Stimulated activated CD4-positive, alpha-beta T cell treated with anti-CD3 and anti-CD28 coated beads, Interleukin-12 subunit alpha, Interleukin-12 subunit beta, amount 100 ng/mL, for 48 hours (primary cell): ENCODE data around the gene EN2.

Source experiments
- DNase-seq, 3 donors: peaks; one replicate each; pipeline ENCODE4 v3.0.0-alpha.2; 2020; ENCODE audit warnings: low read depth in 2 of 3, low spot score in 1 of 3

EN2 gene

GRCh38 chr7:155463114-155463811, 5.3 kb downstream of the EN2 start:
- no peak for DNase-seq

GRCh38 chr7:155464183-155464582, 6.3 kb downstream of the EN2 start:
- no peak for DNase-seq

- DNase-seq, result no peak
Observed at GRCh38 chr7:155464948-155465739, 7.2 kb downstream of the EN2 start.

GRCh38 chr7:155465761-155466141, 7.8 kb downstream of the EN2 start:
- DNase-seq, result no peak

GRCh38 chr7:155466142-155466813, 8.3 kb downstream of the EN2 start:
- no peak for DNase-seq

GRCh38 chr7:155466814-155467733, 9.1 kb downstream of the EN2 start:
- DNase-seq, result peak in 2 of 3 donors; percentile 36 to 39

- no peak for DNase-seq
Observed at GRCh38 chr7:155467846-155468784, 10.2 kb downstream of the EN2 start.

GRCh38 chr7:155468785-155469148, 10.8 kb downstream of the EN2 start:
- no peak for DNase-seq

GRCh38 chr7:155469311-155470185, 11.6 kb downstream of the EN2 start:
- DNase-seq, result no peak

GRCh38 chr7:155470186-155470487, 12.2 kb downstream of the EN2 start:
- DNase-seq, result no peak

- no peak for DNase-seq
Observed at GRCh38 chr7:155470686-155471638, 13.0 kb downstream of the EN2 start.

- no peak for DNase-seq
Observed at GRCh38 chr7:155471718-155472117, 13.8 kb downstream of the EN2 start.

GRCh38 chr7:155477476-155477875, 19.5 kb downstream of the EN2 start:
- DNase-seq, result no peak

GRCh38 chr7:155481764-155482163, 23.8 kb downstream of the EN2 start:
- no peak for DNase-seq

GRCh38 chr7:155482511-155483183, 24.7 kb downstream of the EN2 start:
- DNase-seq, result no peak

- no peak for DNase-seq
Observed at GRCh38 chr7:155483245-155483644, 25.3 kb downstream of the EN2 start.

- no peak for DNase-seq
Observed at GRCh38 chr7:155483868-155484325, 26.0 kb downstream of the EN2 start.
